Gastrocnemius medialis (tissue), 4 donors: Measurements from ENCODE around the gene EGFR.

Experiments used
- CTCF ChIP-seq, 5 experiments: fragments of 450-650 bp in 3 of 5; fragments of 200-600 bp in 2 of 5; sonication (generic) in 2 of 5; IDR thresholded peaks in 4 of 5; conservative IDR thresholded peaks in 1 of 5; 1 replicate in 4 of 5; 2 replicates in 1 of 5; pipeline ENCODE4 v1.5.1; 2016 to 2019; ENCODE audit warnings: antibody characterized with exemption in 5 of 5, mild to moderate bottlenecking in 3 of 5, moderate library complexity in 3 of 5
- POLR2A ChIP-seq, 2 donors: fragments of 450-650 bp; IDR thresholded peaks; one replicate each; pipeline ENCODE4 v1.6.1; 2017; ENCODE audit warnings: antibody characterized with exemption in 2 of 2, mild to moderate bottlenecking in 2 of 2, moderate library complexity in 2 of 2

- TF ChIP-seq CTCF (IDR thresholded peaks at IDR 0.05 in 4 of 5, conservative IDR thresholded peaks at IDR 0.05 in 1 of 5) (no peak), POLR2A (IDR thresholded peaks at IDR 0.05) (no peak)
Observed at GRCh38 chr7:55147736-55148135, 128.9 kb downstream of the EGFR start.
